Naive thymus-derived CD4-positive, alpha-beta T cell (primary cell): ENCODE data around the gene ZNF185. TPM values are rescaled to one million over a fixed set of nuclear protein-coding genes. Genes with fewer than 3 reads are reported as not detected.

ENCODE experiments used
- ATAC-seq: fragments of 150-1000 bp; cut with Tn5 transposase; 2 replicates; pipeline ENCODE4 v1.10.0; 2021; ENCODE audit warnings: mild to moderate bottlenecking, moderate library complexity
- CTCF ChIA-PET: fragments of 350-600 bp; sonication (Branson Sonifier 250); formaldehyde crosslinking; loops from one replicate; lab custom pipeline; 2021; ENCODE audit warnings: antibody characterized with exemption; lab: Charles Lee
- POLR2A ChIA-PET: fragments of 350-600 bp; sonication (Branson Sonifier 250); formaldehyde crosslinking; loops from one replicate; lab custom pipeline; 2021; ENCODE audit warnings: antibody characterized with exemption, inconsistent platforms; lab: Charles Lee
- DNase-seq, 9 donors: peaks; one replicate each; pipeline versions ENCODE4 v3.0.0 to v3.0.0-alpha.2; 2020 to 2022; ENCODE audit warnings: mixed read lengths in 1 of 9
- H3K27ac ChIP-seq: one replicate; pipeline ENCODE4 v1.7.0; 2013; ENCODE audit warnings: mild to moderate bottlenecking, low read depth, low read length, moderate library complexity
- H3K27me3 ChIP-seq, 2 donors: one replicate each; pipeline ENCODE4 v1.7.0; 2013; ENCODE audit warnings: low read length in 2 of 2, mild to moderate bottlenecking in 2 of 2, moderate library complexity in 2 of 2; ENCODE audit not compliant: control insufficient read depth in 2 of 2, insufficient read depth in 2 of 2
- H3K36me3 ChIP-seq, 3 experiments: 1 replicate in 2 of 3; 2 replicates in 1 of 3; pipeline ENCODE4 v1.7.0; 2013; ENCODE audit warnings: low read length in 3 of 3, mild to moderate bottlenecking in 3 of 3, moderate library complexity in 1 of 3; ENCODE audit not compliant: insufficient read depth in 3 of 3, control insufficient read depth in 2 of 3
- H3K4me1 ChIP-seq, 2 donors: one replicate each; pipeline ENCODE4 v1.7.0; 2013; ENCODE audit warnings: low read length in 2 of 2, mild to moderate bottlenecking in 2 of 2, moderate library complexity in 1 of 2; ENCODE audit not compliant: control insufficient read depth in 2 of 2, insufficient read depth in 2 of 2
- H3K4me3 ChIP-seq: 2 replicates; pipeline ENCODE4 v1.7.0; 2013; ENCODE audit warnings: mild to moderate bottlenecking, low read length
- H3K9me3 ChIP-seq, 3 experiments: 1 replicate in 2 of 3; 2 replicates in 1 of 3; pipeline ENCODE4 v1.7.0; 2013; ENCODE audit warnings: low read length in 3 of 3; ENCODE audit not compliant: control insufficient read depth in 2 of 3
- H3K27ac Mint-ChIP-seq, 9 donors: one replicate each; pipeline ENCODE4 v1.8.0; 2020 to 2022; ENCODE audit warnings: mixed read lengths in 9 of 9, mild to moderate bottlenecking in 8 of 9, moderate library complexity in 5 of 9, inconsistent platforms in 2 of 9
- H3K27me3 Mint-ChIP-seq, 5 donors: one replicate each; pipeline ENCODE4 v1.8.0; 2021 to 2022; ENCODE audit warnings: mixed read lengths in 5 of 5, mild to moderate bottlenecking in 1 of 5
- H3K36me3 Mint-ChIP-seq, 5 donors: one replicate each; pipeline ENCODE4 v1.8.0; 2020 to 2022; ENCODE audit warnings: mixed read lengths in 5 of 5, mild to moderate bottlenecking in 3 of 5, inconsistent platforms in 1 of 5
- H3K4me1 Mint-ChIP-seq, 7 donors: one replicate each; pipeline ENCODE4 v1.8.0; 2020 to 2022; ENCODE audit warnings: mixed read lengths in 7 of 7, mild to moderate bottlenecking in 3 of 7, inconsistent platforms in 1 of 7
- H3K4me3 Mint-ChIP-seq, 10 donors: one replicate each; pipeline ENCODE4 v1.8.0; 2020 to 2022; ENCODE audit warnings: mild to moderate bottlenecking in 10 of 10, mixed read lengths in 10 of 10, moderate library complexity in 6 of 10, inconsistent platforms in 2 of 10
- H3K9me3 Mint-ChIP-seq, 11 donors: one replicate each; pipeline ENCODE4 v1.8.0; 2020 to 2022; ENCODE audit warnings: mixed read lengths in 11 of 11, mild to moderate bottlenecking in 4 of 11, inconsistent platforms in 1 of 11, moderate library complexity in 1 of 11
- intact Hi-C, 2 donors: fragments of 100-400 bp; cut with micrococcal nuclease; formaldehyde crosslinking; loops; one replicate each; pipeline ENCODE4 v1.15.1; 2023
- polyA plus RNA-seq, 2 donors: library from polyadenylated mRNA; unstranded; fragments of 300-500 nt; fragmentation: Illumina TruSeq; gene quantifications; one replicate each; pipeline ENCODE4 v1.2.3, GENCODE V29; 2021
- total RNA-seq, 6 experiments: library from RNA in 5 of 6; stranded (reverse) in 5 of 6; gene quantifications; 1 replicate in 5 of 6; 2 replicates in 1 of 6; pipeline ENCODE4 v1.2.3 and lab custom pipeline; 2021 to 2026

Gene ZNF185
- total and polyA plus RNA-seq, 7 experiments from 2014 or later: 0.58 to 16.0 (median 3.2) TPM

DNA sequence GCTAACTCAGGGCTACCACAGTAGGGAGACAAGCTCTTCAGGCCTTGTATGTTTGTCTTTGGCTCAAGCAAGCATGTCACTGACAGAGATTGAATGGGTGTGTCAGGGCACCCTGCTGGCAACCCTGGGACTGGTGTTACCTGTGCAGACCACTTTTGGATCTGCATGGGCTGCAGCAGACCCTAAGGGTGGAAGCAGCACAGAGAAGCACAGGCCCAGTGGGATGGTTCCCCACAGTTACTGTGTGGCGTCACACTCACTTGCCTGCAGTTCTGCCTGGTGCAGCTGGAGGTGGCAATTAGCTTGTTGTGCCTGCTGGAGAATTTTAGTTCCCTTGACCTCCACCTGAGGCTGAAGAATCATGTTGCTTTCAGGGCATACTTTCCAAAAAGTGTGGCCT lies 46.0 kb downstream of the ZNF185 start:
- peaks cover 0 to 13% (median 5%) of the 10 kb centered on the region in 7 donors for H3K4me1 Mint-ChIP-seq
- DNase-seq: no peak
- H3K9me3 Mint-ChIP-seq: no peaks in the 10 kb centered on the region
- intact Hi-C loops: loop anchor here (5.0 kb wide), 3 partner anchors 653 to 1962 kb away; partner anchors contain the start of genes CCNQ (in 1 of the 2) and HMGB3 (in 1 of the 2)
- H3K27ac Mint-ChIP-seq: no peak overlapping the region
- ATAC-seq: no peak
- ChIA-PET CTCF (interaction anchor here (1.0 to 1.5 kb wide), 2 partner anchors 14 to 563 kb away, joined by 4 read pairs; no protein-coding TSS in a partner anchor), POLR2A (interaction anchor here (0.5 to 1.3 kb wide), 2 partner anchors 14 to 386 kb away, joined by 3 read pairs; no protein-coding TSS in a partner anchor)
- no peaks in the 10 kb centered on the region for H3K27me3 Mint-ChIP-seq
- Histone ChIP-seq H3K4me3 (no peak overlapping the region), H3K4me1 (peaks cover 8 to 11% of the 10 kb centered on the region in 2 donors), H3K27me3 (no peaks in the 10 kb centered on the region), H3K27ac (no peak overlapping the region), H3K36me3 (peaks cover 0 to 5% (median 0%) of the 10 kb centered on the region in 3 experiments), H3K9me3 (no peaks in the 10 kb centered on the region)
- no peak overlapping the region for H3K4me3 Mint-ChIP-seq
- peaks cover 2 to 12% (median 4%) of the 10 kb centered on the region in 5 donors for H3K36me3 Mint-ChIP-seq

DNA sequence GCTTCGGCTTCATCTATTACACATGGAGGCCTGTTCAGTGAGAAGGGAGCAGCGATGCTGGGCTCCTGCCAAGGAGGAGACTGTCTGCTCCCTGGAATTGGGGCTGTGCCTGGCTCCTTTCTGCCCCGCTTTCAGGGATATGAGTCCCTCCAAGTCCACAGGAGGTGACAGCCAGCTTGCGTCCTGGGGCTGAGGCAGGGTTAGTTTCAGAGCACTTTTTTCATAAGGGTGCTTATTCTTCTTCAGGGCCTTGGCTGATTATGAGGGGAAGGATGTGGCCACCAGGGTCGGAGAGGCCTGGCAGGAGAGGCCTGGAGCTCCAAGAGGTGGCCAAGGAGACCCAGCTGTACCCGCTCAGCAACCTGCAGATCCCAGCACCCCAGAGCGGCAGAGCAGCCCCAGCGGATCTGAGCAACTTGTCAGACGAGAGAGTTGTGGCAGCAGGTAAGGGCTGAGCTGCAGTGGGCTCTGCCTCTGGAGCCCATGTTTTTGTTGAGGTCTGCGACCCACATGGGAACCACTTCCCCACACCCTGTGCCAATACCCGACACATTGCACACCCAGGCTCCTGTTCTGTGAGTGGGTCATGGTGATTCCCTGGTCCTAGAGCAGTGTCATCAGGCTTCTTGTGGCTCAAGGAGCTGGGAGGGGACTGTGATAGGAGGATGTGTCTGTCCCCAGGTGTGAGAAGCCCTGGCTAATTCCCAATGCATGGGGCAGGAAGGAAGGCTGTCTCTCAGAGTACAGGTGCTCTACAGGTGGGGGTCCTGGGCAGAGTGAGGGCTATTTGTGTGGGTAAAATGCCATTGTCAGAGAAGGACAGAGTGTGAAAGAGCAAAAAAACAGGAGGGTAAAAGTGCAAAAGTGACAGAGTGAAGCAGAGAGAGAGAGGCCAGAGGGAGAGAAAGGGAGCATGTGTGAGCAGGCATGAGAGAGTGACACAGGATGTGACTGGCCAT lies 47.4 kb downstream of the ZNF185 start:
- CTCF ChIA-PET: interaction anchor here (1.5 kb wide), 1 partner anchor 13 kb away, joined by 4 read pairs; no protein-coding TSS in a partner anchor
- Histone ChIP-seq H3K4me1 (peaks cover 8 to 11% of the 10 kb centered on the region in 2 donors), H3K27ac (no peak overlapping the region), H3K27me3 (no peaks in the 10 kb centered on the region), H3K36me3 (peaks cover 0 to 5% (median 0%) of the 10 kb centered on the region in 3 experiments), H3K4me3 (no peak overlapping the region), H3K9me3 (no peaks in the 10 kb centered on the region)
- intact Hi-C loops: no loop called here
- peaks cover 0 to 13% (median 5%) of the 10 kb centered on the region in 7 donors for H3K4me1 Mint-ChIP-seq
- DNase-seq: no peak
- H3K27me3 Mint-ChIP-seq: no peaks in the 10 kb centered on the region
- no peak for ATAC-seq
- POLR2A ChIA-PET: interaction anchor here (0.6 to 1.3 kb wide), 2 partner anchors 13 to 20 kb away, joined by 3 read pairs; no protein-coding TSS in a partner anchor
- no peaks in the 10 kb centered on the region for H3K9me3 Mint-ChIP-seq
- H3K27ac Mint-ChIP-seq: no peak overlapping the region
- peaks cover 2 to 14% (median 4%) of the 10 kb centered on the region in 5 donors for H3K36me3 Mint-ChIP-seq
- peak overlapping the region in 1 of 10 donors; percentile 14 for H3K4me3 Mint-ChIP-seq

DNA sequence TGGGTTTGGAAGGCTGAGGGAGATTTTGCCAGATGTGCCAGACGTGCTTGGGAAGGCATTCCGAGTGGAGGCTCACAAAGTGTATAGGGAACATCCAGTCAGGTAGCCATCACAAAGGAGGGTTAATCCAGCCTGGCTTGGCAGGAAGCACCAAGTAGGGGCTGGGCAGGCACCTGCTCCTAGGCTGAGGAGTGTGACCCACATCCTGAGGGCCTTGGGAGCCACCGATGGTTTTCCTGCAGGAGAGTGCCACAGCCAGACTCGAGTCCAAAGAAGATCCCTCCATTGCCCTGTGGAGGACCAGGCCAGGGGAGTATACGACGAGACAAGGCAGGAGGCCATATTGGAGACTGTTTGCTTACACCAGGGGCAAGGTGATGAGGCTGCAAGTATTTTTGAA lies 48.8 kb downstream of the ZNF185 start:
- Histone ChIP-seq H3K36me3 (peaks cover 0 to 5% (median 0%) of the 10 kb centered on the region in 3 experiments), H3K27me3 (no peaks in the 10 kb centered on the region), H3K9me3 (no peaks in the 10 kb centered on the region), H3K27ac (no peak overlapping the region), H3K4me1 (peaks cover 6 to 8% of the 10 kb centered on the region in 2 donors), H3K4me3 (no peak overlapping the region)
- Mint-ChIP-seq H3K9me3 (no peaks in the 10 kb centered on the region), H3K27me3 (no peaks in the 10 kb centered on the region), H3K4me3 (no peak overlapping the region), H3K36me3 (peaks cover 2 to 14% (median 4%) of the 10 kb centered on the region in 5 donors), H3K27ac (no peak overlapping the region), H3K4me1 (peaks cover 0 to 8% (median 2%) of the 10 kb centered on the region in 7 donors)
- CTCF ChIA-PET: no interaction called here
- DNase-seq (no peak), ATAC-seq (no peak)
- intact Hi-C loops: no loop called here
- POLR2A ChIA-PET: no interaction called here

Other genes starting within 250 kb of the ZNF185 start
- gene MAGEA3, start 199.3 kb upstream of the ZNF185 start, total RNA-seq: not detected
- gene MAGEA3, start 199.3 kb upstream of the ZNF185 start, polyA plus RNA-seq: not detected
- gene CSAG2, start 188.8 kb upstream of the ZNF185 start, total RNA-seq: not detected
- not detected for gene CSAG2, start 188.8 kb upstream of the ZNF185 start, polyA plus RNA-seq
- not detected for gene MAGEA2B, start 183.4 kb upstream of the ZNF185 start, total RNA-seq
- not detected for gene MAGEA2B, start 183.4 kb upstream of the ZNF185 start, polyA plus RNA-seq
- gene CSAG1, start 164.3 kb upstream of the ZNF185 start, total RNA-seq: not detected
- not detected for gene CSAG1, start 164.3 kb upstream of the ZNF185 start, polyA plus RNA-seq
- gene MAGEA12, start 164.3 kb upstream of the ZNF185 start, total RNA-seq: not detected
- not detected for gene MAGEA12, start 164.3 kb upstream of the ZNF185 start, polyA plus RNA-seq
- not detected for gene MAGEA2, start 144.2 kb upstream of the ZNF185 start, total RNA-seq
- not detected for gene MAGEA2, start 144.2 kb upstream of the ZNF185 start, polyA plus RNA-seq
- gene CSAG3, start 138.8 kb upstream of the ZNF185 start, total RNA-seq: 1 to 10 TPM in 1 of 5 experiments, not detected in 4; 8.3 TPM
- not detected for gene CSAG3, start 138.8 kb upstream of the ZNF185 start, polyA plus RNA-seq
- gene MAGEA6, start 128.4 kb upstream of the ZNF185 start, total RNA-seq: not detected
- not detected for gene MAGEA6, start 128.4 kb upstream of the ZNF185 start, polyA plus RNA-seq
- 10 to 100 TPM in 1 of 5 experiments, 1 to 10 TPM in 4; 7.0 to 10.9 (median 7.6) TPM for gene CETN2, start 67.3 kb upstream of the ZNF185 start, total RNA-seq
- 10 to 100 TPM; 27.0 to 28.2 TPM for gene CETN2, start 67.3 kb upstream of the ZNF185 start, polyA plus RNA-seq
- 10 to 100 TPM in 1 of 5 experiments, 1 to 10 TPM in 4; 3.3 to 13.9 (median 7.2) TPM for gene NSDHL, start 67.0 kb upstream of the ZNF185 start, total RNA-seq
- gene NSDHL, start 67.0 kb upstream of the ZNF185 start, polyA plus RNA-seq: 10 to 100 TPM; 11.3 to 14.6 TPM
- gene PNMA5, start 96.0 kb downstream of the ZNF185 start, total RNA-seq: under 1 TPM in 1 of 5 experiments, not detected in 4; 0.31 TPM
- gene PNMA5, start 96.0 kb downstream of the ZNF185 start, polyA plus RNA-seq: not detected
- gene PNMA3, start 158.4 kb downstream of the ZNF185 start, total RNA-seq: 10 to 100 TPM in 2 of 5 experiments, 1 to 10 TPM in 3; 3.9 to 10.9 (median 5.3) TPM
- under 1 TPM; 0.08 to 0.37 TPM for gene PNMA3, start 158.4 kb downstream of the ZNF185 start, polyA plus RNA-seq
- under 1 TPM; 0.32 to 0.68 (median 0.56) TPM for gene PNMA6A, start 174.4 kb downstream of the ZNF185 start, total RNA-seq
- gene PNMA6A, start 174.4 kb downstream of the ZNF185 start, polyA plus RNA-seq: under 1 TPM; 0.16 to 0.28 TPM